ENCODE data around the gene KRTAP6-2. TPM values are rescaled to one million over a fixed set of nuclear protein-coding genes. Genes with fewer than 3 reads are reported as not detected.

KRTAP6-2 gene
- polyA plus RNA-seq, 1 of the 3 experiments (the other 2 are of a cell fraction): not detected

- TF ChIP-seq ZBTB33 (IDR thresholded peaks at IDR 0.05; ENCODE audit: borderline replicate concordance, low read depth): no peak
These were observed 31.1 kb downstream of the KRTAP6-2 start (continued) for GRCh38 chr21:30567617-30568016.

DNA sequence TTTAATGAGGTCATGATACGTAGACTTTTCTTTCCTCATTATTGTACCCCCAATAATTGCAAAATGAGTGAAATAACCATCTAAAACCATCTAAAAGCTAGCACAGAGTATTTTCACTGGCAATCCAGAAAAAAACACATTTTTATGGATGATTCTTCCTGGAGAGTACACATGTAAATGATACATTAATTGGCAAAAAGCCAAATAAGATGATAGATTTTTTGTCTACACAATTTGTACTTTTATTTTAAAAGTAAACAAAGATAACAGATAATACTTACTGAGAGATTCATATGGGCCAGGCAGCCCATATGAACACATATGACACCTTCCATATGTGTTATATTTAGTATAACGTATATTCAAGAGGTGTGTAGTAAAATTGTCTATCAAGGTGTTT is 35.1 kb downstream of the KRTAP6-2 start:
- Histone ChIP-seq H3K27ac (ENCODE audit: low read depth in 2 of 2, low read length in 1 of 2) (no peak overlapping the region), H3K27me3 (ENCODE audit: insufficient read depth) (no peaks in the 10 kb centered on the region), H3K79me2 (ENCODE audit: insufficient read depth) (no peaks in the 10 kb centered on the region), H3K4me1 (ENCODE audit: control insufficient read depth in 1 of 2, insufficient read depth in 2 of 2, low read depth in 1 of 2, low read length in 1 of 2) (no peaks in the 10 kb centered on the region), H4K20me1 (ENCODE audit: insufficient read depth) (no peaks in the 10 kb centered on the region), H3K4me3 (ENCODE audit: low read depth in 2 of 2, low read length in 1 of 2) (no peak overlapping the region), H2AFZ (ENCODE audit: low read depth) (no peak overlapping the region), H3K9me3 (no peaks in the 10 kb centered on the region), H3K9me2 (no peaks in the 10 kb centered on the region), H3K36me3 (replicated peaks in 1 of 2; ENCODE audit: control insufficient read depth in 1 of 2, insufficient read depth in 2 of 2, low read length in 1 of 2) (no peaks in the 10 kb centered on the region), H3F3A (replicated peaks; ENCODE audit: insufficient read depth) (no peaks in the 10 kb centered on the region), H3K4me2 (no peak overlapping the region), H3K9ac (no peak overlapping the region)
- 1% methylated on average over 2 of the region's 2 CpGs for WGBS (ENCODE audit: low lambda C conversion rate)
- DNase-seq: no peak
- CTCF ChIA-PET: no interaction called here
- POLR2A ChIA-PET: no interaction called here
- no peak for TF ChIP-seq REST (IDR thresholded peaks at IDR 0.05; ENCODE audit: low read depth, low read length)
- no peak for TF ChIP-seq SMC3 (IDR thresholded peaks at IDR 0.05; ENCODE audit: low read depth, low read length)
- TF ChIP-seq FOSL2 (IDR thresholded peaks at IDR 0.05; ENCODE audit: borderline replicate concordance, low read depth): no peak
- no peak for TF ChIP-seq SIN3A (IDR thresholded peaks at IDR 0.05; ENCODE audit: borderline replicate concordance, low read depth, low read length)
- no peak for TF ChIP-seq FOXM1 (IDR thresholded peaks at IDR 0.05; ENCODE audit: low read depth)
- TF ChIP-seq EZH2phosphoT487 (IDR thresholded peaks at IDR 0.05; ENCODE audit: borderline replicate concordance, low read depth): no peak
- TF ChIP-seq FOXJ3 (CRISPR knock-in tag; IDR thresholded peaks at IDR 0.05): no peak
- TF ChIP-seq NRF1 (IDR thresholded peaks at IDR 0.05; ENCODE audit: low read depth, low read length): no peak
- no peak for TF ChIP-seq PBX3 (IDR thresholded peaks at IDR 0.05)
- TF ChIP-seq, protein P1, sequence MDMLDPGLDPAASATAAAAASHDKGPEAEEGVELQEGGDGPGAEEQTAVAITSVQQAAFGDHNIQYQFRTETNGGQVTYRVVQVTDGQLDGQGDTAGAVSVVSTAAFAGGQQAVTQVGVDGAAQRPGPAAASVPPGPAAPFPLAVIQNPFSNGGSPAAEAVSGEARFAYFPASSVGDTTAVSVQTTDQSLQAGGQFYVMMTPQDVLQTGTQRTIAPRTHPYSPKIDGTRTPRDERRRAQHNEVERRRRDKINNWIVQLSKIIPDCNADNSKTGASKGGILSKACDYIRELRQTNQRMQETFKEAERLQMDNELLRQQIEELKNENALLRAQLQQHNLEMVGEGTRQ (IDR thresholded peaks at IDR 0.05; ENCODE audit: borderline replicate concordance, low read depth, low read length): no peak
- no peak for TF ChIP-seq ZBTB33 (IDR thresholded peaks at IDR 0.05; ENCODE audit: borderline replicate concordance, low read depth)
- no peak for TF ChIP-seq YY1 (IDR thresholded peaks at IDR 0.05; ENCODE audit: low read depth)
- no peak for TF ChIP-seq CHD2 (IDR thresholded peaks at IDR 0.05; ENCODE audit: low read length, partially characterized antibody)
- no peak for TF ChIP-seq POLR2AphosphoS5 (IDR thresholded peaks at IDR 0.05; ENCODE audit: low read depth, low read length)
- TF ChIP-seq, protein P2, sequence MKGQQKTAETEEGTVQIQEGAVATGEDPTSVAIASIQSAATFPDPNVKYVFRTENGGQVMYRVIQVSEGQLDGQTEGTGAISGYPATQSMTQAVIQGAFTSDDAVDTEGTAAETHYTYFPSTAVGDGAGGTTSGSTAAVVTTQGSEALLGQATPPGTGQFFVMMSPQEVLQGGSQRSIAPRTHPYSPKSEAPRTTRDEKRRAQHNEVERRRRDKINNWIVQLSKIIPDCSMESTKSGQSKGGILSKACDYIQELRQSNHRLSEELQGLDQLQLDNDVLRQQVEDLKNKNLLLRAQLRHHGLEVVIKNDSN (IDR thresholded peaks at IDR 0.05; ENCODE audit: borderline replicate concordance, low read depth): no peak
- TF ChIP-seq RXRA (IDR thresholded peaks at IDR 0.05; ENCODE audit: borderline replicate concordance, low read depth): no peak
- TF ChIP-seq ELF1 (IDR thresholded peaks at IDR 0.05): no peak
- TF ChIP-seq IRF3 (IDR thresholded peaks at IDR 0.05; ENCODE audit: low read depth, low read length): no peak
- no peak for TF ChIP-seq RFX5 (IDR thresholded peaks at IDR 0.05; ENCODE audit: low read length)
